Ishikawa (cell line): Measurements from ENCODE around the gene SDK1.

Experiments used
- CEBPB ChIP-seq: IDR thresholded peaks from 2 replicates; pipeline ENCODE4 v1.6.1; 2012
- CREB1 ChIP-seq: IDR thresholded peaks from 2 replicates; pipeline ENCODE4 v1.6.1; 2012; ENCODE audit warnings: low read depth
- EGR1 ChIP-seq: IDR thresholded peaks from 2 replicates; pipeline ENCODE4 v1.6.1; 2012
- EP300 ChIP-seq: IDR thresholded peaks from 2 replicates; pipeline ENCODE4 v1.6.1; 2012; ENCODE audit warnings: borderline replicate concordance
- FOXM1 ChIP-seq: IDR thresholded peaks from 2 replicates; pipeline ENCODE4 v1.6.1; 2012; ENCODE audit warnings: low read depth, borderline replicate concordance
- MAX ChIP-seq: IDR thresholded peaks from 2 replicates; pipeline ENCODE4 v1.6.1; 2012
- NFIC ChIP-seq: IDR thresholded peaks from 2 replicates; pipeline ENCODE4 v1.6.1; 2012
- RAD21 ChIP-seq: IDR thresholded peaks from 2 replicates; pipeline ENCODE4 v1.6.1; 2012; ENCODE audit warnings: low read depth
- REST ChIP-seq: IDR thresholded peaks from 2 replicates; pipeline ENCODE4 v1.6.1; 2012; ENCODE audit warnings: low read depth, mild to moderate bottlenecking
- TAF1 ChIP-seq: IDR thresholded peaks from 2 replicates; pipeline ENCODE4 v1.6.1; 2012; ENCODE audit warnings: low read depth, mild to moderate bottlenecking
- TCF12 ChIP-seq: IDR thresholded peaks from 2 replicates; pipeline ENCODE4 v1.6.1; 2012; ENCODE audit warnings: low read depth
- TEAD4 ChIP-seq: IDR thresholded peaks from 2 replicates; pipeline ENCODE4 v1.6.1; 2012
- YY1 ChIP-seq: IDR thresholded peaks from 2 replicates; pipeline ENCODE4 v1.6.1; 2012; ENCODE audit warnings: low read depth
- ZBTB7A ChIP-seq: IDR thresholded peaks from 2 replicates; pipeline ENCODE4 v1.6.1; 2012; ENCODE audit warnings: low read depth
- TF ChIP-seq, protein P1 (sequence below): IDR thresholded peaks from 2 replicates; pipeline ENCODE4 v1.6.1; 2012

Gene SDK1

DNA sequence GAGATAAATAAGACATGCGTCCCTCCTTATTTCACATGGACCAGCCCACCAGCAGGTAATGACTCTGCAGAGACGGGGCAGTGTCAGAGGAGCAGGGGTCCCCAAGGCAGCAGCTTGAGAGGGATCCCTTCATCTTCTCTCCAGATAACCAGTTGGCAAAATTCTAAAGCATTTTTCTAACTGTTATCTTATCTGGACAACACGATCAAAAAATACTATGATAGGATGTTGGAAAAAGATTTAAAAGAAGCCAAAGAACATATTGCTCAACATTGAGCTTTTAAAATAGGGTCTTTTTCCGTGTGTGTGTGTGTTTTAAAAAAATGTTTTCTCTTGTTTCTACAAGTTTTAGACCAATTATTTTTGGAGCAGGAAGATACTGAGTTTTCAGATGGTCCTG, 641.2 kb downstream of the SDK1 start:
- TF ChIP-seq CEBPB (no peak), ZBTB7A (no peak), YY1 (no peak), NFIC (no peak), CREB1 (no peak), REST (no peak), TEAD4 (no peak), RAD21 (no peak), EP300 (no peak)

DNA sequence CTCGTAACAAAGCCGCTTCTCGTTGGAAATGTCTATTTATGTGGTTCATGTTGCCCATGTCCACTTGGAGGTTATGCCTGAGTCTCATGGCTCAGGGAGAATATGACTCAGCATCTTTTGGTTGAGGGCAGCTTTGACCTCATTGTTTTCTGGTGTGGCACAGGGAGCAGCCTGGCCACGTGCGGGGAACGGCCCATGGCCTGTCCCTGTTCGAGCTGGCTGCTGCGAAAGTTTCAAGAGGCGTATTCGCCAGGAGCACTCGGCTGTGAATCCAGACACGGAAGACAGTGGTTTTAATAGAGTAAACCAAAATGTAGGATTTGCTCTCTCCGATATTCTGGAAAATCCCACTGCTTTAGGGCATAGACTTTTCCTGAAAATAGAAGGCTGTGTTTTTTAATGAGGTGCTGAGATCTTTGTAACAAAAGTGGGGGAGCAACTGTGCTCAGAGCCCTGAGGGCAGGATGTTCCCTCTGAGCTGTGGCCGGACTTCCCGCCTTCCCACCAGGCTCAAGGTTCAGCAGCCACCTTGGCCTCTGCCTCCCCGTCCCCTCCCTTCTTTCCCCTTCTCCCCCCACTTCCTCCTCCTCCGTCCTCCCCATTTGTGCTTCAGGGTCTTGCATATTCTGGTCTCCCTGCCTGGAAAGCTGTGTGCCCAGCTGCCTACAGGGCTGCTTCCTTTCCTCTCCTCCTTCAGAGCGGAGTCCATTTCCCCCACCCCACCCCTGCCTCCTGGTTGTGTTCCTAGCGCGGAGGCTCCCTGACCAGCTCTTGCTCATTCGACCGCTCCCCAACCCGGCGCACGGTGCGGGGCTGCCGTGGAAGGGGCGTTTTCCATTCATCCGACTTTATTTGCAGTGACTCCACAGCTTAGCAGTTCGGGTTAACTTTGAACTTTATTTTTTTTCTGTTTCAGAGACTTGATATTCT, 642.0 kb downstream of the SDK1 start:
- no peak for TF ChIP-seq FOXM1
- TF ChIP-seq CEBPB = no peak
- TF ChIP-seq CREB1 = no peak
- TF ChIP-seq EGR1 = no peak
- no peak for TF ChIP-seq TCF12
- TF ChIP-seq ZBTB7A = no peak
- no peak for TF ChIP-seq TEAD4
- TF ChIP-seq EP300 = no peak

- TF ChIP-seq TAF1 (no peak), ZBTB7A (no peak)
Measured at GRCh38 chr7:3943779-3944520, 642.9 kb downstream of the SDK1 start.

GRCh38 chr7:3949242-3949640, 648.2 kb downstream of the SDK1 start:
- no peak for TF ChIP-seq EGR1
- TF ChIP-seq REST = no peak
- no peak for TF ChIP-seq CEBPB
- no peak for TF ChIP-seq EP300
- no peak for TF ChIP-seq TAF1
- no peak for TF ChIP-seq ZBTB7A
- no peak for TF ChIP-seq TCF12
- TF ChIP-seq RAD21 = no peak
- no peak for TF ChIP-seq TEAD4
- no peak for TF ChIP-seq FOXM1
- TF ChIP-seq NFIC = no peak
- TF ChIP-seq MAX = no peak
- no peak for TF ChIP-seq CREB1

DNA sequence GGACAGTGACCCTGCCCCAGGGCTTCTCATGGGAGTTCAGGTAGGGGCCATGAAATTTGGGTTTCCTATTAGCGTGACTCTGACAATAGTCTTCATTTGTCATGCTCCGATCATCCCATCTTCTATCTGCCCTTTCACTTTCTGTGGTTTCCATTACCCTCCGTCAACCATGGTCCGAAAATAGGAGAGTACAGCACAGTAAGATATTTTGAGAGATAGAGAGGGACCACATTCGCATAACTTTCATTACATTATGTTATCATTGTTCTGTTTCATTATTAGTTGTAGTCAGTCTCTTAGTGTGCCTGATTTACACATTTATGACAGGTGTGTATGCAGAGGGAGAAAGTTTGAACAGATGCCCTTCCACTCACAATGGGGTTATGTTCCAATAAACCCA, 649.2 kb downstream of the SDK1 start:
- no peak for TF ChIP-seq RAD21
- TF ChIP-seq YY1 = no peak

- TF ChIP-seq CEBPB (no peak), REST (no peak), EGR1 (no peak), EP300 (no peak), FOXM1 (no peak), NFIC (no peak), RAD21 (no peak), ZBTB7A (no peak), TEAD4 (no peak), TAF1 (no peak), MAX (no peak), TCF12 (no peak), CREB1 (no peak)
- TF ChIP-seq, protein P1, sequence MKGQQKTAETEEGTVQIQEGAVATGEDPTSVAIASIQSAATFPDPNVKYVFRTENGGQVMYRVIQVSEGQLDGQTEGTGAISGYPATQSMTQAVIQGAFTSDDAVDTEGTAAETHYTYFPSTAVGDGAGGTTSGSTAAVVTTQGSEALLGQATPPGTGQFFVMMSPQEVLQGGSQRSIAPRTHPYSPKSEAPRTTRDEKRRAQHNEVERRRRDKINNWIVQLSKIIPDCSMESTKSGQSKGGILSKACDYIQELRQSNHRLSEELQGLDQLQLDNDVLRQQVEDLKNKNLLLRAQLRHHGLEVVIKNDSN = no peak
Measured at GRCh38 chr7:3951316-3952055, 650.4 kb downstream of the SDK1 start.
